ENCODE results near the gene CRYBG1.

The CRYBG1 gene

GRCh38 chr6:106426250-106426970 lies 65.9 kb downstream of the CRYBG1 start:
- DNase-seq, result no peak

DNA sequence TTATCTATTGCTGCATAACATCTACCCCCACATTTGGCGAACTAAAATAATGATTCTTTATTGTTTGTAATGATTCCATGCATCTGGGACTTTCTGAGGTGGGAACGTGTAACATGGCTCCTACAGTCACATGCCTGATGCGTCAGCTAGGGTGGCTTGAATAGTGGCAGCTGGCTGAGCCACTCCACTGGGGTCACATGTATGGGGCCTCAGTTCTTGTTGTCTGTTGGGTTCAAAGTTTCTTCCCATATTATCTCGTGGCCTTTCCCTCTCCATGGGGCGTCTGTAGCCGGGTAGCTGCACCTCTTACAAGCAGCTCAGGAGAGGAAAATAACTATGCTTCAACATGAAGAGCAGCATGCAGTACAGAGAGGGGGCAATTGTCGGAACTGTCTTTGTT lies 69.9 kb downstream of the CRYBG1 start:
- no peak for DNase-seq

DNA sequence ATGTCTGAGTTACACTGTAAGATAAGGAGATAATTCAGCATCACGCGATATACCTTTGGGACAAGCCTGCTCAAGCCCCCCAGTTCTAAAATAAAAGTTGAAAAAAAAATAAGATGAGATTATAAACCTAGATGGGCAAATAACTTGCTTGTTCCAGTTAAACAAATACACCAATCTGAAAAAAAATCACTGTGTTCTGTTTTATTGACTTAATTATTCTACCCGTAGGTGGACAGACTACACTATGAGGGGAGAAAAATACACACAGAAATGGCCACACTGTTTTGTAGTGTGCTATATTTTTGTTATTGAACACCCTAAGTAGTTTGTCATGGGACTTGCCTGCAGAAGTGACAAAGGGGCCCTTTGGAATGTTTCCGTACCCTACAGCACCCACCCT lies 70.9 kb downstream of the CRYBG1 start:
- DNase-seq, result no peak

- DNase-seq, result no peak
Observed at GRCh38 chr6:106431972-106432371, 71.5 kb downstream of the CRYBG1 start.

- no peak for DNase-seq
Observed at GRCh38 chr6:106434530-106434929, 74.0 kb downstream of the CRYBG1 start.

DNA sequence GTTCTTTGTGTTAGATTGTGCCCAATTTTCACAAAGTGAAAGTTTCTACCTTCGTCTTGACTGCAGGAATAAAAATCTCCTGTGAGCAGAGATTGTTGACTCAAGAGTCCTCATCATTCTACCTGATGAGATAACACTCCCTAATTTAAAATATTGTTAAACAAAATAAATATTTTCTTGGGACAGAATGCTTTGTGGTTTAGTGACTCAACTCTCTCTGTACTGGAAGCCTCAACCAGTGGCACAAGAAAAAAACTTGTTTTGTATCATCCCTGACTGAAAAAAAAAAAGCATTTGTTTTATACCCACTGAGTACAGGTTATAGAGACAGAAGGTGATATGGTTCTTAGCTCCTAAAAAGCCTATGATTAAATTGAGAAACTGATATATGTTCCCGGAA lies 78.9 kb downstream of the CRYBG1 start:
- DNase-seq, result no peak

GRCh38 chr6:106440546-106440945 lies 80.0 kb downstream of the CRYBG1 start:
- DNase-seq, result no peak

DNA sequence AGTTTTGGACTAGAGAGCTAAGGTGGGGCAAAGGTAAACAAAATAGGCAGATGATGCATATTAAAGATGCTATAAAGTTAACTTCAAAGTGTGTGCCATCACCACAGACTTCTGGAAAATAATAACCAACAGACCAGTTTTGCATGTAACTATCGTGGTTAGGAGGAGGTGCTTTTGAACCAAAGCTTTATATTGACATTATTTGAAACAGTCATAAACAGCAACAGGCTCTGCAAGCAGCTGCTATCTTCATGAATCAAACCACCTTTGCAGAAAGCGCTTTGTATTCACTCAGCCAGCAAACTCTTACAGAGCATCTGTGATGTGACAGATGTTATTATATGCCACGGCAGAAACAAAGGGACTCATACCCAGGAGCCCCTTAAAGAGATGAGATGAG lies 81.9 kb downstream of the CRYBG1 start:
- DNase-seq, result no peak

DNA sequence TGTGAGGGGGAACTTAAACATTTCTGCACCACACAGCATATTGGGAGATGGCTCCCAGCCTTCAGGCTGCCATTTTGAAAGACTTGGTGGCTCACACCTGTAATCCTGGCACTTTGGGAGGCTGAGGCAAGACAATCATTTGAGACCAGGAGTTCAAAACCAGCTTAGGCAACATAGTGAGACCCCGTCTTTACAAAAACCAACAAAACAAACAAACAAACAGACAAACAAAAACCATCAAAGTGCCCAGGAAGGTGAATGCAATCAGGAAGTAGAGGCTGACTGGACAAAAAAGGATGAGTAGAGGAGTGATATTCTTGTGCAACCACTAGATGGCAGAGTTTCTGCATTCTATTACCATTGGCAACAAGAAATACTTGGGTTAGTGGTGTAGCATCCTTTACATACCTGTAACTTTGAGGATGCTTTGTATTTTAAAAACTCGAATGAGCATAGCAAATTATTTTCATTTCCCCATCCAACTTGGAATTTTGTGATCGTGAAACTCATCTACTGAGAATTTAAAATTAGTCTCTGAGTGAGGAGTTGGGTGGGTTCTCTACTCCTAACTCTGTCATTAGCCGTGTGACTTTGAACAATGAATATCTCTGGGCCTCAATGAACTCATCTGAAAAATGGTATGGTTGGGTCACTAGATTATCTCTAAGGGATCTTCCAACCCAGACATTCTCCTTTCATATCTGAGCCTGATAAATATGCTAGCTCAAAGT lies 84.4 kb downstream of the CRYBG1 start:
- DNase-seq, result no peak

- DNase-seq, result no peak
Observed at GRCh38 chr6:106445508-106445878, 85.0 kb downstream of the CRYBG1 start.

- no peak for DNase-seq
Observed at GRCh38 chr6:106446287-106446885, 85.9 kb downstream of the CRYBG1 start.

- DNase-seq, result no peak
Observed at GRCh38 chr6:106446983-106447382, 86.5 kb downstream of the CRYBG1 start.

DNA sequence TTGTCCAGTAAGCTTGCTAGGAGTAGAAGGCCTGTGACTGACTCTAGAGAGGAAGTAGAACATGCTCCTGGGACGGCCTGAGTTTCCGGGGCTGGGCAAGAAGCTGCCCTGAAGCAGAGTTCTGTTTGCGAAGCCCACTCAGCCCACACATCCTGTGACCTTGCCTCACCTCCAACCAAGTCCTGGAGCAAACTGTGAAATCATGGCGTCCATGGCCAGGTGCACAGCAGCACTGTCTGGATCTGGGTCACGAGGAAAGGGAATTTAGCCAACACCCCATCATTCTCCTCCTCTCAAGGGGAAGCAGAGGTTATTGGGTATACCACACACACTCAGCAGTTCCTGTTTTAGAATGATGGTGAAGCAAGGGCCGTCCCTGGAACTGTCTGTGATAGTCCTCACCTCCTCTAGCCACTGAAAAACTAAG lies 87.5 kb downstream of the CRYBG1 start:
- no peak for DNase-seq

DNA sequence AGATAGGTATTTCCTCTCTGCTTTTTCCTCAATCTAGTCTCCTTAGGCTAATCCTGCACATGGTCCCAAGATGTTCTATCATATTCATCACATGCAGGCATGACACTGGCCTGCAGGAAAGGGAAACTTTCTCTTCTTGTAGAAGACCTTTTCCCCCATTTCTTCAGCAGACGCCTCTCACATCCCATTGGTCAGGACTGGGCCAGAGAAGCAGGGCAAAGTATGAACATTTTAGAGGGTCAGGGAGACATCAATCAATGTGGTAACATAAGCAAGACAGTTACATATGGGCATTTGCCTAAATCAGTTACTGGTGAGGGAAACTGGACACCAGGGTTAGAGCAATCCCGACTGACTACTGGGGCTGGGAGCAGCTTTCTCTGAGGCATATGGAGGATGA lies 90.1 kb downstream of the CRYBG1 start:
- no peak for DNase-seq

GRCh38 chr6:106451439-106451838 lies 90.9 kb downstream of the CRYBG1 start:
- DNase-seq, result no peak

DNA sequence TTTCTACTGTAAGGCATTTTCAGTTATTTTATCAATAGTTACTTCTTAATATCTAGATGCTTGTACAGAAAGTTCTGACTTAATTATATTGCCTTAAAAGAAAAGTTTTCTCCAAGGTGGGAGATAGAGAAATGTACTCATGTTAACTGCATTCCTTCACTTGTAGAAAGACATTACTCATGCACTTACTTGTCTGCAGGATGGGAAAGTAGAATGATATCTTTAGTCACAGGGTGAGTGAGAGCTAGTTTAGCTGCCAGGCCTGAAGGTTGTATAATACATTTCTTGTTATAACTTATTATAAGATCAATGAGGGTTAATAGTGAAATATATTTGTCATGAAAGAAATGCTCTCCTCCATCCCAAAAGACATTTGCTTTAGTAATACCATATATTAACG lies 92.1 kb downstream of the CRYBG1 start:
- DNase-seq, result no peak

DNA sequence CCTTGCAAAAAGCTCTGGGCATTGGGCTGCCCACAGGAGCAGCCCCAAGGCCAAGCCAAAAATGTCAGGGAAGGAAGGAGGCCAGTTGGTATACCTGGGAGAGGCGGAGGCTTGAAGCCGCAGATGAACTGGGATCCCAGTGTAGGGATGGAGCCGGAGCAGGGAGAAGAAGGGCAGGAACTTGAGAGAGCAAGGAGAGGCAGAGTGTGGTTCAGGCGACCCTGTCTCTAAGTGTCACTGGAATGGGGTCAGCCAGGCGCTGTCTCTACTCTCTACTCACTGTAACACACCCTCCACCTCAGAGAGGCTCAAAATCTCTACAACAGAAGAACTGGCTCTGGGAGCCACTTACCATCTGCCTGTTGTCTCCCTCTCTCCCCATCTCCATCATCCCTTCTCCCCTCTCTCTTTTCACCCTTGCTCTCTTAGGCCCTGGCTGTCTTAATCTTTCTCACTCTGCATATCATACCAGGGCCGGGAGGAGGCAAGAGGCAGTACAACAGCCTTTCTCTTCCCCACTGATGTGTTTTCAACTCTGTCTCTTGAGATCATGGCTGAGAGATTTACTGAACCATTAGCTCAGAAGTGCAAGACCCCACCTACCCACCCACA lies 93.3 kb downstream of the CRYBG1 start:
- no peak for DNase-seq

DNA sequence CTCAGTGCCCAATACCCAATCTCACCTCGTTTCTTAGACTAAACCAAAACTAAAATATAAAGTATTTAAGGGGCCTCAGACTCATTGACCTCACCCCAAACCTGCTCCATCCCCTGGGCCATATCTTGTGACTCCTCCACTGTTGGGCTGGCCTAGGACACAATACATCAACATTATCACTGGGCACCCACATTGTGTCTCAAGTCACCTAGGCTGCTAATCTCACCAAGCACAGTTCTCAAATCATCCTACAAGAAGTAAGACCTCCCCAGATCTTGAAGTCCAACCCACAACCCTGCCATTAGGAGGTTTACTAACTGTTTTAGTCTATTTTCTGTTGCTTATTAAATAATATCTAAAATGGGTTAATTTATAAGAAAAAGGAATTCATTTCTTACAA lies 96.2 kb downstream of the CRYBG1 start:
- no peak for DNase-seq

GRCh38 chr6:106458021-106458986 lies 97.8 kb downstream of the CRYBG1 start:
- no peak for DNase-seq

DNA sequence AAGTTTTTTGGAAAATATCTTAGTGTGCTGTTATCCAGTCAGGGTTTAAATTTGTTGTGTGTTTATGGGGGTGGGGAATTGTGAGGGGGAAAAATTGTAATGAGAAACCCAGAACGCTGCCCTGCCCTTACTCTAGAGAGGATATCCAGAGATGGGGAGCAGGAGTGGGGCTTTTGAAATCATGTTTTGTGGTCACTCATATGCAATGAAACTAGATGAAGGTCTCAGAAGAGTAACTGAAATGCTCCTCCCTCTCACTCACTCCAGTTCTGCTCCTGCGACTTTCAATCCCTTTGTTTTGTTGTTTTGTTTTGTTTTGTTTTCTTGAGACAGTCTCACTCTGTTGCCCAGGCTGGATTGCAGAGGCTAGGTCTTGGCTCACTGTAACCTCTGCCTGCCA lies 100.0 kb downstream of the CRYBG1 start:
- DNase-seq, result no peak

DNA sequence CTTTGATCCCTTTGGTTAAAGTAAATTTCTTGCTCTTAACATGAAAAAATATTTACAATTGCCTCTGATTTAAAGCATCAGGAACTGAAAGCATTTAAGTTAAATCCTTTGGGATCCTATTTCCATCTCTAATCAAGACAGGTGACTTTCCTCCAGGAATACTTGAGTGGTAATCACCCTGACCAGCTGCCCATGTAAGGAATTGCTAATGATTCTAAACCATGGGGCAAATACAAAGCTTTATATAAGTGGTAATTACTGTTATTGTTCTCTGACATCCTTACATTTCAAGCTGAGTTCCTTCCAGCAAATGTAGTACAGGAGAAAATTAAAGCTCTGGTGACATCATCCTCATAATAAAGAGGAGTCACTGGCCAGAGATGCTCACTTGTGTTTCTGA lies 100.6 kb downstream of the CRYBG1 start:
- no peak for DNase-seq

DNA sequence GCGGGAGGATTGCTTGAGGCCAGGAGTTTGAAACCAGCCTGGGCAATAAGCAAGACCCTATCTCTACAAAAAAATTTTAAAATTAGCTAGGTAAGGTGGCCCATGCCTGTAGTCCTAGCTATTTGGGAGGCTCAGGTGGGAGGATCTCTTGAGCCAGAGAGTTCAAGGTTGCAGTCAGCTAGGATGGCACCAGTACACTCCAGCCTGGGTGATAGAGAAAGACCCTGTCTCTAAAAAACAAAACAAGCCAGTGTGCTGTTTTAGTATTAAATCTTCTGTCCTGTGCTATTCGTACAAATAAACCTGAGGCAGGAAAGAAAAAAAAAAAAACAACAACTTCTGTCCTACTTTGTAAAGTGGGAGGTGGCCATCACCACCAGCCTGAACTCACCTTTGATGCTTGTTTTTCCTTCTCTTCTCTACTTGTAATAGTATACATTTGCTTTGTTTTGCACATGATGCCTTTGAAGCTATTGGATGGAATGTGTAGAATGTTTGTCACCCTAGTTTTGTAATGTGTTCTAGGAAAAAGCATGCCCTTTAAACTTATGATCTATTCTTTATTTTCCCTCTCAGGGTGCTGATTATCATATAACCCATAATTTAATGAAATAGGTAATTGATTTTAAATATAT lies 102.5 kb downstream of the CRYBG1 start:
- no peak for DNase-seq
